Tibial nerve (tissue), 3 donors: ENCODE data around the gene THSD7B.

ENCODE experiments used
- CTCF ChIP-seq, 5 experiments: fragments of 200-600 bp in 3 of 5; fragments of 450-650 bp in 2 of 5; sonication (generic) in 3 of 5; IDR thresholded peaks; one replicate each; pipeline ENCODE4 v1.5.1; 2016 to 2019; ENCODE audit warnings: antibody characterized with exemption in 5 of 5, mild to moderate bottlenecking in 3 of 5, moderate library complexity in 2 of 5
- POLR2A ChIP-seq, 2 donors: fragments of 450-650 bp; IDR thresholded peaks; one replicate each; pipeline ENCODE4 v1.6.1; 2017; ENCODE audit warnings: antibody characterized with exemption in 2 of 2, mild to moderate bottlenecking in 2 of 2, moderate library complexity in 2 of 2

- no peak for TF ChIP-seq CTCF (IDR thresholded peaks at IDR 0.05)
- TF ChIP-seq POLR2A (IDR thresholded peaks at IDR 0.05): no peak
Observed at GRCh38 chr2:137535897-137536296, 770.6 kb downstream of the THSD7B start.
